Measurements from ENCODE around the gene UBE2QL1. TPM values are rescaled to one million over a fixed set of nuclear protein-coding genes. Genes with fewer than 3 reads are reported as not detected.
A peak's percentile ranks its signal among the peaks of the same experiment; 100 is the strongest.

Gene UBE2QL1
- total and polyA plus RNA-seq, 2 of the 8 experiments (the other 6 are each of a cell fraction or from before 2014, with no cell fraction given), result 0.43 to 0.65 TPM

DNA sequence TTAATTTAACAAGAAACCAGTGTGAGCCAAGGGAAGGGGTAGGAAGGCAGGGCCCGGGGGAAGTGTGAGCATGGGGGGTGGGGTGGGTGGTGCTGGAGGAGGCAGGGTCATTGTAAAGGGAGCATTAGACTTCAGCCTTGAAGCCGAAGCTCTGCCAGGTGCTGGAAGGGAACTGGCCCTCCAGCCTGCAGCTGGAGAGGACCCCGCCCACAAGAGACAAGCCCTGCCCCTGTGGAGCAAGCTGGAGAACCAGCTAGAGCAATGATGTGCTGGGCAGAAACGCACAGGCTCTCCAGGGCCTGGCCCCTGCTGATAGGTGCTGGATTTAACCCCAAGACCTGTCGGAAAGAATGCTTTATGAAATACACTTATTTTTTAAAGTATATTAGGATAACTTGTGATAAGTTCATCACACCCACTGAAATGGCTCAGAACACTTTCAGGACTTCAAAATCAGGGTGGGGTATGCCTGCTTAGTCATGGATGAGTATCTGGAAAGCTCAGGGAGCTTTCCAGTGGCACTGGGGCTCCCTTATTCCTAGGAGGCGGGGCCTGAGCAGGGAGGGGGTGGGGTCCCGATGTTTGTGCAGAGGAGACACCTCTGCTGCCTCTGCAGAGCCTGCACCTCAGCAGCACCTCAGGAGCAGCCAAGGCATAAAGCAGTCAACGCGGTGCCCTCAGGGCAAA lies 27.1 kb downstream of the UBE2QL1 start:
- Histone ChIP-seq H4K8ac (ENCODE audit: extremely low read depth, insufficient read depth, low read length) (no peak overlapping the region), H3K14ac (ENCODE audit: insufficient read length) (no peak overlapping the region), H4K20me1 (replicated peaks in 1 of 2; ENCODE audit: control insufficient read depth in 1 of 2, insufficient read depth in 2 of 2, low read length in 2 of 2) (no peaks in the 10 kb centered on the region), H4K5ac (ENCODE audit: insufficient read length, low read depth, low read length) (no peak overlapping the region), H3K23me2 (ENCODE audit: low read depth, low read length) (no peaks in the 10 kb centered on the region), H3K4ac (replicated peaks; ENCODE audit: insufficient read length, low read depth, low read length) (no peak overlapping the region), H4K91ac (replicated peaks; ENCODE audit: insufficient read length, low read length) (no peak overlapping the region), H2BK5ac (ENCODE audit: low read depth, low read length) (no peak overlapping the region), H2AFZ (ENCODE audit: low read length) (no peak overlapping the region; the same call in 1 of the 2 replicates), H2BK20ac (ENCODE audit: low read length) (no peak overlapping the region), H3K4me2 (ENCODE audit: insufficient read depth in 1 of 2, low read depth in 2 of 2, low read length in 2 of 2) (peak overlapping the region in 1 of 2 experiments; percentile 35; a peak in 1 of 4 replicates), H3K18ac (ENCODE audit: extremely low read depth, low read length) (0 out of 2 replicates have a peak overlapping the region, but pooled peaks have one; percentile 15), H2BK15ac (ENCODE audit: low read length) (no peak overlapping the region), H3K9ac (replicated peaks in 1 of 4; ENCODE audit: extremely low read depth in 1 of 4, low read depth in 3 of 4, low read length in 3 of 4) (no peak overlapping the region), H3K79me2 (ENCODE audit: control insufficient read depth in 1 of 2, insufficient read depth in 2 of 2, low read length in 2 of 2) (no peaks in the 10 kb centered on the region), H3K36me3 (ENCODE audit: control insufficient read depth in 2 of 4, insufficient read depth in 4 of 4, low read length in 3 of 4) (no peaks in the 10 kb centered on the region), H3K4me3 (ENCODE audit: extremely low read depth in 1 of 4, insufficient read depth in 2 of 4, low read depth in 3 of 4, low read length in 4 of 4) (no peak overlapping the region), H2AK5ac (ENCODE audit: low read depth, low read length) (no peak overlapping the region), H3K4me1 (replicated peaks in 1 of 4; ENCODE audit: control insufficient read depth in 3 of 4, insufficient read depth in 4 of 4, low read length in 3 of 4) (peaks cover 0 to 3% (median 0%) of the 10 kb centered on the region in 4 experiments; a peak in 3 of 7 replicates), H2BK12ac (ENCODE audit: low read depth, low read length) (no peak overlapping the region), H3K27me3 (replicated peaks in 1 of 4; ENCODE audit: control insufficient read depth in 3 of 4, extremely low read depth in 1 of 4, insufficient read depth in 3 of 4, low read length in 3 of 4) (no peaks in the 10 kb centered on the region; a peak in 1 of 7 replicates), H3K23ac (ENCODE audit: insufficient read length) (no peak overlapping the region), H3K79me1 (ENCODE audit: low read depth, low read length) (no peaks in the 10 kb centered on the region), H2BK120ac (replicated peaks; ENCODE audit: low read depth, low read length) (no peak overlapping the region), H3K9me3 (ENCODE audit: insufficient read depth in 2 of 2, low read depth in 1 of 2, low read length in 1 of 2) (0 out of 4 replicates have a peak, but pooled peaks cover 0 to 3% of the 10 kb centered on the region in 2 experiments), H3K56ac (replicated peaks; ENCODE audit: insufficient read length, low read depth, low read length) (no peak overlapping the region), H3K27ac (ENCODE audit: low read depth, low read length) (no peak overlapping the region)
- WGBS, 2 experiments (ENCODE audit: extremely low coverage in 1 of 2, insufficient coverage in 1 of 2, insufficient read length in 1 of 2, insufficient replicate concordance in 2 of 2, low coverage in 1 of 2, low lambda C conversion rate in 2 of 2, missing lambda C conversion rate in 1 of 2), result 48% methylated on average over 9 of the region's 9 CpGs; no CpG with 5 or more reads in 1 of the 2 experiments
- TF ChIP-seq KDM5A (IDR thresholded peaks at IDR 0.05; ENCODE audit: low read length), result no peak
- no peak for TF ChIP-seq SUZ12 (IDR thresholded peaks at IDR 0.05; ENCODE audit: low read length)
- TF ChIP-seq YY1 (IDR thresholded peaks at IDR 0.05; ENCODE audit: low read depth, low read length), result no peak
- peak; percentile 35; the same call in 1 of the 2 replicates for TF ChIP-seq TCF12 (IDR thresholded peaks at IDR 0.05; ENCODE audit: low read depth, low read length)
- no peak for TF ChIP-seq KDM1A (IDR thresholded peaks at IDR 0.05; ENCODE audit: borderline replicate concordance, low read length)
- TF ChIP-seq CTBP2 (IDR thresholded peaks at IDR 0.05; ENCODE audit: borderline replicate concordance, insufficient read depth, insufficient read length, low read length), result no peak
- no peak for TF ChIP-seq PHF8 (conservative IDR thresholded peaks at IDR 0.05; ENCODE audit: low read depth, low read length)
- TF ChIP-seq CBX8 (IDR thresholded peaks at IDR 0.05; ENCODE audit: borderline replicate concordance, low read depth, low read length), result no peak
- TF ChIP-seq GABPA (IDR thresholded peaks at IDR 0.05; ENCODE audit: borderline replicate concordance, insufficient read depth, low read length), result no peak
- TF ChIP-seq BACH1 (IDR thresholded peaks at IDR 0.05; ENCODE audit: low read length), result peak; percentile 58; the same call in 1 of the 2 replicates
- TF ChIP-seq POLR2A (IDR thresholded peaks at IDR 0.05; ENCODE audit: control extremely low read depth in 1 of 2, low read depth in 2 of 2, low read length in 2 of 2), result no peak
- FAIRE-seq, result no peak
- ChIA-PET POLR2A (ENCODE audit: partially characterized antibody) (interaction anchor here (0.6 to 1.4 kb wide), 2 partner anchors 11 to 593 kb away, joined by 3 to 4 read pairs; no protein-coding TSS in a partner anchor), CTCF (ENCODE audit: partially characterized antibody) (interaction anchor here (1.0 to 1.7 kb wide), 5 partner anchors 10 to 98 kb away, joined by 3 to 7 read pairs (median 4); no protein-coding TSS in a partner anchor)
- peak; percentile 44 to 84 for DNase-seq (ENCODE audit: low read depth in 1 of 2, low spot score in 2 of 2)

All from H1 (cell line).